ENCODE measurements around the gene KCNQ1.
A peak's percentile ranks its signal among the peaks of the same experiment; 100 is the strongest.

The KCNQ1 gene

GRCh38 chr11:2858995-2859698, 414.3 kb downstream of the KCNQ1 start:
- DNase-seq (ENCODE audit: low read depth), result no peak
- TF ChIP-seq CTCF (IDR thresholded peaks at IDR 0.05; ENCODE audit: insufficient read depth, low read depth, low read length, missing control alignments), result no peak
- H3K4me3 ChIP-seq (ENCODE audit: low read length), result no peak overlapping the region

GRCh38 chr11:2859699-2860037, 414.9 kb downstream of the KCNQ1 start:
- no peak for DNase-seq (ENCODE audit: low read depth)
- no peak overlapping the region for H3K4me3 ChIP-seq (ENCODE audit: low read length)
- no peak for TF ChIP-seq CTCF (IDR thresholded peaks at IDR 0.05; ENCODE audit: insufficient read depth, low read depth, low read length, missing control alignments)

- DNase-seq (ENCODE audit: low read depth), result peak; percentile 14
- no peak for TF ChIP-seq CTCF (IDR thresholded peaks at IDR 0.05; ENCODE audit: insufficient read depth, low read depth, low read length, missing control alignments)
- H3K4me3 ChIP-seq (ENCODE audit: low read length), result no peak overlapping the region
Measured at GRCh38 chr11:2860636-2861035, 415.8 kb downstream of the KCNQ1 start.

GRCh38 chr11:2862395-2863275, 417.8 kb downstream of the KCNQ1 start:
- no peak for DNase-seq (ENCODE audit: low read depth)
- TF ChIP-seq CTCF (IDR thresholded peaks at IDR 0.05; ENCODE audit: insufficient read depth, low read depth, low read length, missing control alignments), result no peak
- H3K4me3 ChIP-seq (ENCODE audit: low read length), result no peak overlapping the region

- H3K4me3 ChIP-seq (ENCODE audit: low read length), result no peak overlapping the region
- TF ChIP-seq CTCF (IDR thresholded peaks at IDR 0.05; ENCODE audit: insufficient read depth, low read depth, low read length, missing control alignments), result no peak
- no peak for DNase-seq (ENCODE audit: low read depth)
Measured at GRCh38 chr11:2863276-2863618, 418.4 kb downstream of the KCNQ1 start.

GRCh38 chr11:2864901-2865300, 420.1 kb downstream of the KCNQ1 start:
- DNase-seq (ENCODE audit: low read depth), result no peak
- H3K4me3 ChIP-seq (ENCODE audit: low read length), result no peak overlapping the region

More at GRCh38 chr11:2864901-2865300, 420.1 kb downstream of the KCNQ1 start:
- no peak for TF ChIP-seq CTCF (IDR thresholded peaks at IDR 0.05; ENCODE audit: insufficient read depth, low read depth, low read length, missing control alignments)

Measured in epithelial cell of esophagus (primary cell).